ENCODE measurements around the gene COPS7A. TPM values are rescaled to one million over a fixed set of nuclear protein-coding genes. Genes with fewer than 3 reads are reported as not detected.

The COPS7A gene
- total RNA-seq, 1 experiment from 2014 or later: 34.2 TPM

- Histone ChIP-seq H4K5ac (ENCODE audit: insufficient read length, low read depth, low read length) (no peak overlapping the region), H3K18ac (ENCODE audit: insufficient read length, low read depth, low read length) (no peak overlapping the region), H4K8ac (replicated peaks; ENCODE audit: insufficient read length, low read depth, low read length) (no peak overlapping the region), H2BK12ac (ENCODE audit: insufficient read length, low read depth, low read length) (no peak overlapping the region), H3T11ph (ENCODE audit: low read length) (no peak overlapping the region), H3K56ac (ENCODE audit: insufficient read length, low read depth, low read length) (no peak overlapping the region), H3K79me1 (ENCODE audit: insufficient read depth, low read depth, low read length, poor library complexity, severe bottlenecking) (no peaks in the 10 kb centered on the region), H3K79me2 (ENCODE audit: insufficient read depth, low read length) (no peaks in the 10 kb centered on the region), H2AK5ac (ENCODE audit: insufficient read length, low read length) (no peak overlapping the region), H4K91ac (ENCODE audit: insufficient read length, low read depth, low read length) (no peak overlapping the region), H3K9me3 (ENCODE audit: control insufficient read depth, low read depth, low read length) (no peaks in the 10 kb centered on the region), H3K23ac (ENCODE audit: insufficient read length, low read depth, low read length) (no peak overlapping the region), H4K20me1 (ENCODE audit: control insufficient read depth, insufficient read depth, insufficient read length) (no peaks in the 10 kb centered on the region), H3K9ac (ENCODE audit: extremely low read depth, insufficient read length, low read length) (no peak overlapping the region), H3K14ac (ENCODE audit: insufficient read depth, low read length) (no peak overlapping the region), H2BK15ac (ENCODE audit: low read depth, low read length) (no peak overlapping the region), H3K27me3 (ENCODE audit: insufficient read depth, low read length) (no peaks in the 10 kb centered on the region), H3K27ac (ENCODE audit: insufficient read length, low read depth, low read length) (no peak overlapping the region), H3K4me1 (ENCODE audit: insufficient read depth, low read length) (peaks cover 3% of the 10 kb centered on the region), H3K4ac (ENCODE audit: low read depth, low read length) (no peak overlapping the region), H3K4me2 (ENCODE audit: insufficient read depth, insufficient read length, low read length) (no peak overlapping the region), H2AFZ (ENCODE audit: low read length) (no peak overlapping the region), H2BK120ac (ENCODE audit: low read depth, low read length, poor library complexity, severe bottlenecking) (no peak overlapping the region), H3K23me2 (ENCODE audit: insufficient read length, low read depth, low read length, poor library complexity, severe bottlenecking) (no peaks in the 10 kb centered on the region), H2BK5ac (ENCODE audit: insufficient read length, low read length) (no peak overlapping the region), H2BK20ac (ENCODE audit: low read depth, low read length, poor library complexity, severe bottlenecking) (no peak overlapping the region)
- WGBS (ENCODE audit: extremely low coverage, insufficient read length, low lambda C conversion rate): no CpG with 5 or more reads among the region's 4 CpGs
- no peak overlapping the region for H3K27ac Mint-ChIP-seq
- no peaks in the 10 kb centered on the region for H3K9me3 Mint-ChIP-seq
- H3K36me3 Mint-ChIP-seq (ENCODE audit: insufficient read depth in 1 of 3, low read depth in 3 of 3): peaks cover 3 to 22% (median 8%) of the 10 kb centered on the region in 3 experiments; a peak in 6 of 7 replicates
- DNase-seq: no peak
- peaks cover 18% of the 10 kb centered on the region for H3K27me3 Mint-ChIP-seq (ENCODE audit: low read depth)
- H3K4me3 Mint-ChIP-seq: no peak overlapping the region
- peaks cover 10 to 15% of the 10 kb centered on the region in 2 experiments for H3K4me1 Mint-ChIP-seq
- no peak for TF ChIP-seq CTCF (conservative IDR thresholded peaks at IDR 0.05)
Measured at GRCh38 chr12:6693832-6694355, 30.0 kb upstream of the COPS7A start.
